ENCODE measurements around the gene PHF1.
"Not testable (repeated sequence)": the region's sequence is repeated elsewhere in the genome, so short reads cannot be mapped to it uniquely, and the experiment has no call there.

PHF1 gene

GRCh38 chr6:33410711-33411631 is at the start of gene PHF1:
Gene PHF1 (plus strand): TSS chr6:33411014. CDS start chr6:33412264, 1,250 bp downstream.
- no peak for DNase-seq (ENCODE audit: low spot score)

GRCh38 chr6:33363486-33363885 is 47.3 kb upstream of the PHF1 start:
- not testable (repeated sequence) for DNase-seq (ENCODE audit: low spot score)

- not testable (repeated sequence) for DNase-seq (ENCODE audit: low spot score)
Measured at GRCh38 chr6:33364475-33365205, 46.2 kb upstream of the PHF1 start.

- DNase-seq (ENCODE audit: low spot score): not testable (repeated sequence)
Measured at GRCh38 chr6:33365206-33365971, 45.4 kb upstream of the PHF1 start.

- no peak for DNase-seq (ENCODE audit: low spot score)
Measured at GRCh38 chr6:33367009-33367714, 43.7 kb upstream of the PHF1 start.

GRCh38 chr6:33367715-33368025 is 43.1 kb upstream of the PHF1 start:
- not testable (repeated sequence) for DNase-seq (ENCODE audit: low spot score)

- DNase-seq (ENCODE audit: low spot score): not testable (repeated sequence)
Measured at GRCh38 chr6:33371901-33372300, 38.9 kb upstream of the PHF1 start.

GRCh38 chr6:33372526-33373123 is 38.2 kb upstream of the PHF1 start:
- no peak for DNase-seq (ENCODE audit: low spot score)

- DNase-seq (ENCODE audit: low spot score): no peak
Measured at GRCh38 chr6:33373960-33374910, 36.6 kb upstream of the PHF1 start.

- DNase-seq (ENCODE audit: low spot score): peak; percentile 83
Measured at GRCh38 chr6:33375143-33375671, 35.6 kb upstream of the PHF1 start.

- no peak for DNase-seq (ENCODE audit: low spot score)
Measured at GRCh38 chr6:33377171-33377570, 33.6 kb upstream of the PHF1 start.

- DNase-seq (ENCODE audit: low spot score): not testable (repeated sequence)
Measured at GRCh38 chr6:33379184-33379583, 31.6 kb upstream of the PHF1 start.

GRCh38 chr6:33380272-33380981 is 30.4 kb upstream of the PHF1 start:
- no peak for DNase-seq (ENCODE audit: low spot score)

GRCh38 chr6:33383427-33384185 is 27.2 kb upstream of the PHF1 start:
- no peak for DNase-seq (ENCODE audit: low spot score)

GRCh38 chr6:33384581-33385020 is 26.2 kb upstream of the PHF1 start:
- no peak for DNase-seq (ENCODE audit: low spot score)

- DNase-seq (ENCODE audit: low spot score): no peak
Measured at GRCh38 chr6:33390173-33390572, 20.6 kb upstream of the PHF1 start.

- no peak for DNase-seq (ENCODE audit: low spot score)
Measured at GRCh38 chr6:33390767-33391277, 20.0 kb upstream of the PHF1 start.

- DNase-seq (ENCODE audit: low spot score): peak; percentile 99
Measured at GRCh38 chr6:33391278-33391921, 19.4 kb upstream of the PHF1 start, which contains the start of gene KIFC1. Gene KIFC1 (plus strand): TSS chr6:33391823. CDS start chr6:33391986, 163 bp downstream.
